GM21447 (cell line): ENCODE data around the gene NCAPH2.

ENCODE experiments used
- ATAC-seq: cut with Tn5 transposase; IDR thresholded peaks from one replicate; pipeline ENCODE4 v1.9.1; 2021; ENCODE audit not compliant: unreplicated experiment

The NCAPH2 gene

DNA sequence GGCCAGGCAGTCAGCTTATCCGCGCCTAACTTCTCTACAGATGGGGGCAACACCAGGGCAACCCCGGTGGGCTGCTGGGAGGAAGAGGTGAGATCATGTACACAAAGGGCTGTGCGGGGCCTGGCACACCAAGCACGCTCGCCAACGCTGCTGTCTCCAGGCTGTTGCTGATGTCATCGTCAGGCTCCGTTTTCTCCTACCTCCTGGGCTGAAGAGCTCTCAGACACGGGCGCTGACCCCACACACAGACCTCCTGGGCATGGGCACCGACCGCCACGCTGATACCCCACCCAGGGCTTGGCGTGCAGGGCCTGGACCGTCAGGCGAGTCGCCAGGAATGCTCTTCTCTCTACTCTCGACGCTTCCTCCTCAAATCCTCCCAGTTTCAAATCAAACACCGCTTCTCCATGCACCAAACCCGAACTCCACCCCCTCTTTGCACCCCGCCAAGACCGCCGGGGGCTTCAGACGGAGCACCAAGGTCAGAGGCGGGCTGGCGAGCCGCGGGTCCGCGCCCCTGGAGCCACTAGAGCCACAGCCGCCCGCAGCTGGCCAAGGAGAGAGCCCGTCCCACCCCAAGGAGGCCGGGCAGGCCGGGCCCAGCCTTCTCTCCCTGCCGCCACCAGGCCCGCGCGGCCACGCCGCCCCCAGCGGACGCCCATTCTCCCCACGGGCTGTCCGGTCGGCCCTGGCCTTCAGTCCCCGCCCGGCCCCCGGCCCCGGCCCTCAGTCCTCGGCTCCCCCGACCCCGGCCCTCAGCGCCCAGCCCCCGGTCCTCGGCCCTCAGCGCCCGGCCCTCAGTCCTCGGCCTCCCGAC is 34.0 kb upstream of the NCAPH2 start:
- ATAC-seq, result no peak

DNA sequence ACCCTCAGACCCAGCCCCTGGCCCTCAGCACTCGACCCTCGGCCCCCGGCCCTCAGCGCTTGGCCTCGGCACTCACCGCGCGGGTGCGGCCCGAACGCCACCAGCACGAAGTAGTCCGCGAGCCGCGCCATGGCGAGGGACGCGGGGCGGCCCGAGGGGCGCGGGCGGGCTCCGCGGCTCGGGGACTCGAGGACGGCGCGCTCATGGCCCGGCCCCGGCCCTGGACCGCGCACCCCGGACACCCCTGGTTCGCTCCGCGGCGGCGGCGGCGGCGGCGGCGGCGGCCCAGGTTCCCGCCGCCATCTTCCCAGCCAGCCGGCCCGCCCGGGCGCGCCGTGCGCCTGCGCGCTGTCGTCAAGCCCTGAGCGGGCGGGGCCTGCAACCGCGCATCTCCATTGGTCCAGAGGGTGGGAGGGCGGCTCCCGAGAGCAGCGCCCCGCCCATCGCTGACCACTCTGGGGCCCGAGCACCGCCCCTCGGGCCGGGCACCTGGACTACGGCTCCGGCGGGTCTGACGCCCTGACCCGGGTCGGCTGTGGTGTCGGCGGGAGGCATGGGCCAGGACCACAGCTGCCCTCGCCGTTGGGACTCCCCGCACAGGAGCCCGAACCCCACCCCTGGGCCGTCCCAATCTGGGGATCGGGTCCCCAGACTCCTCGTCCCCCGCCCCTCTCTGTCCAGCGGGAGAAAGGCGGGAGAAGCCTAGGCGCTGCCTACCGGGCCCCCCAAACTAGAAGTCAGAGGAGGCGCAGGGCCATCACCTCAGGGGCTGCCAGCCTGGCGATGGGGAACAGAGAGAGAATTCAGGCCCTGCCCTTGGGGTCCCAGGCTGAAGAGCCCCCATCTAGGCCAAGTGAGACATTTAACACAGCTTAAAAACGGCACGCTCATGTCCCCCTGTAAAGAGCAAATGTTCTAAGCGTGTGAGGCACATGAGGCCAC is 33.0 kb upstream of the NCAPH2 start, which contains the start of gene SBF1:
Gene SBF1 (minus strand): TSS at position 326 of the 942 bp plus-strand sequence. CDS start 195 bp downstream, at position 131.
- ATAC-seq, result peak; percentile 50

DNA sequence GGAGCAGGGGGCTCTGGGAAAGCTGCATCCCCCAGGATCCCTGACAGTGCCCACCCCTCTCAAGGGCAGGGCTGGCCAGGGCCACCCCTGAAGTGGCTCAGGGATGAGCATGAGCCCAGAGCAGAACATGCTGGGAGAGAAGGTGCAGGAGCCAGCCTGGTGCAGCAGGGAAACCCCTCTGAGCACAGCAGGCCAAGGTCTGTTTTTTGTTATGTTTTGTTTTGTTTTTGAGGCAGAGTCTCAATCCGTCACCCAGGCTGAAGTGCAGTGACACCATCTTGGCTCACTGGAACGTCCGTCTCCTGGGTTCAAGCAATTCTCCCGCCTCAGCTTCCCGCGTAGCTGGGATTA is 32.4 kb upstream of the NCAPH2 start:
- ATAC-seq, result no peak

DNA sequence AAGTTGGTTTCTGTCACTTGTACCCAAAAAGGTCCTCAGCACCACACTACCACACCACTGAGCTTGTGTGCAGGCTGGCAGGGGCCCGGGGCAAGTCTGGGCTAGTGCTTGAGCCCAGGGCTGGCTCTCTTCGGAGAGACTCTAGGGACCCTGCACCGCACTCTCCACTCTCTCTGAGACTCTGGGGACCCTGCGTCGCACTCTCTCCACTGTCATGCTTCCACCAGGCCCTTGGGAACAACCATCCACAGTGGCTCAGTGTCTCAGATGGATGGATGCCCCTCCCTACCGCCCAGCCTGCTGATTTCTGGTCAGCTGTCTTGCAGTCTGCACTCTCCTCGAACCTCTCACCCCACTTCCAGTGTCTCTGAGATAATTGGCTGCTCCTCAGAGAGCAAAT is 31.2 kb upstream of the NCAPH2 start:
- no peak for ATAC-seq

DNA sequence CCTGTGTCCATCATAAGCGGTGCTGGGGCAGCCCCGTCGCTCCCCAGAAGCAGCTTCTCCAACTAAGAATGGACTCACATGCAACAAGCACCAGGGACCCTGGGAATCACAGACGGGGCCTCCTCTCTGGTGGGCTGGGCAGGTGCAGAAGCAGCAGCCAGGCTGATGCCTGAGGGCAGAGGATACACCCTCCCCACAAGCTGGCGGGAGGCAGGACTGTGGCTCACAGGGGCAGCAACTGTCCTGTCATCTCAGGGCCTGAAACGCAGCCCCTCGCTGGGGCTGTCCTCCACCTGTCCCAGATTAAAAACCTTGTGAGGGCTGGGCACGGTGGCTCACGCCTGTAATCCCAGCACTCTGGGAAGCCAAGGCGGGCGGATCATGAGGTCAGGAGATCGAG is 30.1 kb upstream of the NCAPH2 start:
- ATAC-seq, result no peak

DNA sequence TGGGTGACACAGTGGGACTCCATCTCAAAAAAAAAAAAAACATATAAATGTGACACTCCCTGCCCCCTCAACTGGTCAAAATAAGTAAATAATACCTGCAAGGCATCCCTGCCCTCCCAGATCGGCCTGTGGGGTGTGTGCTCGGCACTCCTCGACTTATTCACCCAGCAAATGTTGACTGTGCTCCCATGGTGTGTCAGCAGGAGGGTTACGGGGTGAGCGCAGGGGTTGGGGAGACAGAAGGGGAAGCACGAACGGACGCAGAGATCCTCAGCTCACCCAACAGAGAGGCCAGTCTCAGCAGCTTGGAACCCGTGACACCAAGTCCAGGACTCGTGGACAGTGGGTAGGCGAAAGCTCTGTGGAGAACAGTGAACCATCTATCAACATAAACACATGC is 28.3 kb upstream of the NCAPH2 start:
- ATAC-seq, result no peak

DNA sequence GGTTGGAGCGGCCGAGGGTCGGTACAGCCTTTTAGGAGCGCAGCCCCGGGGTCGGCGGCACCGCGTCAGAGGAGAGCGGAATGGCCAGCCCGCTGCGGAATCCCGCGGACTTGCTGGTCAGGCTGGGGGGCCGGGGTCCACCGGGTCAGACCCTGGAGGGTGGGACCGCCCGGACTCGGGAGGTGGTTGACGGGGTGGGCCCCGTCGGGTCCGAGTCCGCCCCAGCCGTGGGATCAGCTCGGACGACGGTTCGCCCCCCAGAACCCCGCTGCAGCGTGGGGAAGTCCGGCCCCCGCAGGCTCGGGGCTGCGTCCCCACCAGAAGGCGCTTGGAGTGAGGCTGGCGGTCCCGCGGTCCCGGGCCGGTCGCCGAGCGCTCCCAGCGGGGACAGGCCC is 27.0 kb upstream of the NCAPH2 start:
- no peak for ATAC-seq

DNA sequence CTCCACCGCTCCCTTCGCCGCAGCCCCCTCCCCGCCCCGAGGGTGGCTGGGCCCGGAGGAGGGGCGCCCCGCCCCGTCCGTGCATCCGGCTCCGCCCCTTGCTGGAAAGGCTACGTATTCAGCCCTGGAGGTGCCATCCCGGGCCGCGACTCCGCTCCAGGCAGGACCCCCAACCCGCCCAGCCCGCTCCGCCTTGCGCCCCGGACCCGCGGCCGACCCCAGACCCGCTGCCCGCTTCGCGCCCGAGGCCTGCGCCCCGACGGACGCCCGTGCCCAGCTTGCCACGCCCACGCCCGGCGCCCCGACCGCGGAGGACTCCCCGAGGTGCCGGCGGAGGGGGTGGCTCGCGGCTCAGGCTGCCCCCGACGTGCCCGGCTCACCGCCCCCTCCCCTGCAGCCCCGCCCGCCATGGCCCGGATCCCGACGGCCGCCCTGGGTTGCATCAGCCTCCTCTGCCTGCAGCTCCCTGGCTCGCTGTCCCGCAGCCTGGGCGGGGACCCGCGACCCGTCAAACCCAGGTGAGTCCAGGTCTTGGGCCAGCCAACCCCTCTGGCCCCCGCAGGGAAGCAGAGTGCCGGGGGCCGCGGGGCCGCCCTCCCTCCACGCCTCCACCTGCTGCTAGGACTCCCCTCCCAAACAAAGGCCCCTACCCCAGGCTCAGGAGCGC is 26.5 kb upstream of the NCAPH2 start, which contains the start of gene ADM2:
Gene ADM2 (plus strand): TSS at position 104 of the 667 bp plus-strand sequence. CDS start 305 bp downstream, at position 409.
- ATAC-seq, result no peak

DNA sequence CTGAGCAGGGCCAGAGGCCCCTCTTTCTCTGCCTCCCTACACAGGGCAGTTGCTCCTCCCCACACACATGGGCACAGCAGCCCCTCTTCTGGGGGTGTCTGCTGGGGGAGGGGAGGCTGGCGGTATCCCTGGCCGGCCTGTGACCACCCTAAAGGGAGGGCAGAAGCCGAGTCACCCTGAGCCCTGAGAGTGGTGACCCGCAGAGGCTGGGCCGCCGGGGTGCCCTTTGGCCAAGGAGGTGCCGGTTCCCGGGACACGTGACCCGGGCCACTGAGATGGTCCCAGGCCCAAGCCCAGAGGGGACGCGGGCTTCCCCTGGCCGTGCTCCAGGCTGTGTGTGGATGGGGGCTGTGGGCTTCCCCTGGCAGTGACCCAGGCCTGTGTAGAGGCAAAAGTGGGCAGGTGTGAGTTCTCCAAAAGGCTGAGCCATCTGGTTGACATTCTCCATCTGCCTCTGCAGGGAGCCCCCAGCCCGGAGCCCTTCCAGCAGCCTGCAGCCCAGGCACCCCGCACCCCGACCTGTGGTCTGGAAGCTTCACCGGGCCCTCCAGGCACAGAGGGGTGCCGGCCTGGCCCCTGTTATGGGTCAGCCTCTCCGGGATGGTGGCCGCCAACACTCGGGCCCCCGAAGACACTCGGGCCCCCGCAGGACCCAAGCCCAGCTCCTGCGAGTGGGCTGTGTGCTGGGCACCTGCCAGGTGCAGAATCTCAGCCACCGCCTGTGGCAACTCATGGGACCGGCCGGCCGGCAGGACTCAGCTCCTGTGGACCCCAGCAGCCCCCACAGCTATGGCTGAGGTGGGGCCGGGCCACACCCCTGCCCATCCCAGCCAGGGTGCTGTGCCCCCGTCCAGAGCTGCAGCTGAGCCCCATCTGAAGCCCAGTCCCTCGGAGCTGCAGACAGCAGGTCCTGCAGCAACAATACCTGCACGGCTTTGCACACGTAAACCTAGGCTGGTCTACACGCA is 25.6 kb upstream of the NCAPH2 start:
- ATAC-seq, result no peak

DNA sequence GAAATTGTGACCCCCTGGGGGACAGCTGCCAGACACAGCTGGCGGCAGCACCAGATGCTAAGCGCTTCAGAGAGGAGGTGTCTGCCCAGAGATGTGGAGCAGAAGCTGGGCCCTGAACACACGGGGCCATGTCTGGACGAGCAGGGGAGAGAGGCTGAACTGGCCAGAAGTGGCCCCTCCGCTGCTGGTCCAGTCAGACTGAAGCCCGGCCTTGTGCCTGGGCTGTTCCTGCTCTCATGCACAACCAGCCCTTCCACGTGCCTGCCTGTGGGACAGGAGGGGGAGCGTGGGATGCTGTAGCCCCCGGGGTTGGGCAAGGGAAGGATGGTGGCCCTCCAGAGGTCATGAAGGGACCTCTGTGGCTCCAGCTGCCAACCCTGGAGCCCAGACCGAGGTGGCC is 24.9 kb upstream of the NCAPH2 start:
- no peak for ATAC-seq

DNA sequence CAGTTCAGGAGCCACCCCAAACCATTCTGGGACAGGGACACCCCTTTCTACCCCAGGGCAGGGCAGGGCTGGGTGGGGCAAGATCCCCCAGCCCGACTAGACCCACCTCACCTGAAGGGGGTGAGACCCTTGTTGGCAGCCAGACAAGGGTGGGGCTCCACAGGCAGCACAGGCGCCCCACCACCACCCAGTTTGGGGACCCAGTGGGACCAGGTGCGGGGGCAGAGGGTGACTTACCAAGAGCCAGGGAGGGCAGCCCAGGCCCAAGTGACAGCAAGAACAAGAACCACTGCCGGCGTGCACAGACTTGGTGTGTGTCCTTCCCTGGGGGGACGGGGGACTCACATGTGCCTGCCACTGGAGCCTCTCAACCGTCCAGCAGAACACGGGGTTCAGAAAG is 24.5 kb upstream of the NCAPH2 start:
- no peak for ATAC-seq

DNA sequence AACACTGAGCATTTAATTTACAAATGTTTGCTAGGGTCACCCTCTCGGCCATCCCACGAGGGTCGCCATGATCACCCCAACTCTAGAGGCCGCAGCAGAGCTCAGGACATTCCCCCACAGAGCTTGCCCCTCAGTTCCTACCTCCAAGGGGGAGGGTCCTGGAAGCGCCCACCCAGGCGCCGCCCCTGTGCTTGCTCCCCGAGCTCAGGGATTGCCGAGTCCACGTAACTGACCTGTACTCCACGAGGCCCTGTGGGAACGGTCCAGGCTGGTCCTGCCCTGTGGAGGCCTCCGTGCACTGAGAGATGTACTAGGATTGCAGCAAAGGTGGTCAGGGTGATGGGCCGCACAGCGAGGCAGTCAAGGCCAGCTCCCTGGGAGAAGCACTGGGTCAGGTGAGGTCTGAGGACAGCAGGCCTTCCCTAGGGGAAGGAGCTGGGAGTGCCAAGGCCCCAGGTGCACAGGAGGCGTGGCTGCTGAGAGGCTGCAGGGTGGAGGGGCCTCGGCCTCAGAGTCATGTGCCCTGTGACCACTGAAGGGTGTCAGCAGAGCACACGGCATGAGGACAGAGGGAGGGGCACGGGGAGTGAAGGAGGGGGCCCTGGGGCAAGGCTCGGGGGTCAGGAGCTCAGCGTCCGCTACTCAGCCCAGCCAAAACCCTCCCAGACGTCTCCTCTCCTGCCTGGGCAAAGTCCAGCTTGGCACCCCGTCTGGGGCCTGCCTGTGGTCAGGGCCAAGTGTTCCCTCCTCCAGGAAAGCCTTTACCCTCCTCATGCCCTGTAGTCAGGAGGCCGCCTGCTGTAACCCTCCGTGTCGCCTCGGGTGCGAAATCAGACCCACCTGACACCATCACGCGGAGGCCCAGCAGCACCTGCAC is 23.8 kb upstream of the NCAPH2 start:
- ATAC-seq, result no peak

DNA sequence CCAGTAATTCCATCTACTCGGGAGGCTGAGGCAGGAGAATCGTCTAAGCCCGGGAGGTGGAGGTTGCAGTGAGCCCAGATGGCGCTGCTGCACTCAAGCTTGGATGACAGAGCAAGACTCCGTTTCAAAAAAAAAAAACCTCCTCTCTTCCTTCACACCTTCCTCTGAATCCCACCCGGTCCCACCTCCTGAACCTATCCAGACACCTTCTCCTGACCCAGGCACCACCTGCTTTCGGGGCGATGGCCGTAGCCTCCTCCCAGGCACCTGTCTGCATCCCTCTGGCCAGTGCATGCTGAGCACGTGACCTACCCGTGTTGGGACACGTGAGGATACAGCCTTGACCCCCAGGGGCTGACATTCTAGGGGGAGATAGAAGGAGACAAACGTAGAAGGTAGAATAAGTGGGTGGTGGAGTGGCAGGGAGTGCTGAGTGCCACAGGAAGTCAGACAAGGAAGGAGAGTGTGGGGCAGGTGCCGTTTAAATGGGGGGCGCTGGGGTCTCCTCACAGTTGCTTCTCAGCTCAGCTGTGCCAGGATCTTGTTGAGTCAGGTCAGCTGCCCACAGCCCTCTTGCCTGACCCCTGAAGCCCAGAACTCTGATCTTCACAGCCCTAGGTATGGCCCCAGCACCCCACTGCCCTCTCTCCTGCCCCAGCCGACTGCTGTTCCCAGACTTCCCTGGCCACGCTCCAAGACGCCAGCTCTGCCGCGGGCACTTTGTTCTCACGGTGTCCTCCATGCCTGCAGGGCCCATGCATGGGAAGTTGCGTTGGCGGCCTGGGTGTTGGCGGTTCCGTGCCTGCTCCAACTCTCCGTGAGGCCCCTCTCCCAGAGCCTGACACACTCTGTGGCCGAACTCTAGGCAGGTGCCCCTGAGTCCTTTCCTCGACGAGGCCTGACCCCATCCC is 22.5 kb upstream of the NCAPH2 start:
- no peak for ATAC-seq

DNA sequence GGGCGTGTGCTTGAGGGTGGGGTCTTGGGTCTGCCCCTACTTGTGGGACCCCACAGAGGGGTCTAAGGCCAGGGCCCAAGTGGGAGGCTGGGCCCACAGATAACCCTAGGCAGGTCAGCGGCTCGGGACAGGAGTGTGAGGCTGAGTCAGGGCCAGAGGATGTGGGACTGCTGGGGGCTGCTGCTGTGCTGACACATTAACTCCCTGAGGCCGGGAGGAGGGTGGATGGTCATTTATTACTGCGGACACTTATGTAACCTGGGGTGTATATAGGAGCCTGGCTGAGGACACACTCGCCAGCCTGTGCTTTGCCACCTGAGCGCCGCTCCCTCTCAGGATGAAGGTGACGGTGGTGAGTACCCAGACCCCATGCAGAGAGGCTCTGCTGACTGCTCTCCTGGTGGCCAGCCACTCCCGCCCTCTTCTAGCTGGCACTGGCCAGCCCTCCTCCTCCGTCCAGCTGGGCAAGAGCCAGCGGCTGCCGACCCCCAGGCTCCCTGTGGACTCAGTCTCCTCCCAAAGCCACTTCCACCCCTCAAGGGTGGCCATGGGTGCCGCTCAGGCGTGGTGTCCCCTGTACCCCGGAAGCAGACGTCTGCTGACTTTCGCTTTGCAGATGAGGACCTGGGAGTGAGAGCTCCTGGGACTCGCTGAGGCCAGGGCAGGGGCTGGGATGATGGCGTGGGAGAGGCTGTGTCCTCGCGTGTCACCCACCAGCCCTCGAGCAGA is 21.3 kb upstream of the NCAPH2 start, which contains the start of gene MIOX:
Gene MIOX (plus strand): TSS at position 299 of the 729 bp plus-strand sequence. CDS start 39 bp downstream, at position 338.
- no peak for ATAC-seq

DNA sequence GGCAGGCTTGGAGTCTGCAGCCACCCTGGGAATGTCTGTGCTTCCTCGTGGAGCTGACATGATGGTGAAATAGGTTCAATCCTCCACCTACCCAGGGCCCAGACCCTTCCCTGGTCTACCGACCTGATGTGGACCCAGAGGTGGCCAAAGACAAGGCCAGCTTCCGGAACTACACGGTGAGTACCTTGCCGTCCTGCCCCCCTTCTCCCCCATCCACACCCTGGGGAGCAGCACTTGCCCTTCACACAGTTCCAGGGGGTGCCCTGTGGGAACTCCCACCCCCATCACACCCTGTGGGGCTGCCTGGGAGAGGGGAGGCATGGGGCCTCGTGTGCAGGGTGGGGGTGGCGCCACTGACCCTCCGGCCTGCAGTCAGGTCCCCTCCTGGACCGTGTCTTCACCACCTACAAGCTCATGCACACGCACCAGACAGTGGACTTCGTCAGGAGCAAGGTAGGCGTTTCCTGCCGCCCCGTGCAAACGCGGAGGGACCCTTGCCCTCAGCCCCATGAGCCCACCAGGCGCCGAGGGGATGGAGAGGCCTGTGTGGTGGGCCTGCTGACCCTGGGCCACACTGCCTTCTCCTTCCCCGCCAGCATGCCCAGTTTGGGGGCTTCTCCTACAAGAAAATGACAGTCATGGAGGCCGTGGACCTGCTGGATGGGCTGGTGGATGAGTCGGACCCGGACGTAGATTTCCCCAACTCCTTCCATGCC is 20.6 kb upstream of the NCAPH2 start:
- ATAC-seq, result no peak

DNA sequence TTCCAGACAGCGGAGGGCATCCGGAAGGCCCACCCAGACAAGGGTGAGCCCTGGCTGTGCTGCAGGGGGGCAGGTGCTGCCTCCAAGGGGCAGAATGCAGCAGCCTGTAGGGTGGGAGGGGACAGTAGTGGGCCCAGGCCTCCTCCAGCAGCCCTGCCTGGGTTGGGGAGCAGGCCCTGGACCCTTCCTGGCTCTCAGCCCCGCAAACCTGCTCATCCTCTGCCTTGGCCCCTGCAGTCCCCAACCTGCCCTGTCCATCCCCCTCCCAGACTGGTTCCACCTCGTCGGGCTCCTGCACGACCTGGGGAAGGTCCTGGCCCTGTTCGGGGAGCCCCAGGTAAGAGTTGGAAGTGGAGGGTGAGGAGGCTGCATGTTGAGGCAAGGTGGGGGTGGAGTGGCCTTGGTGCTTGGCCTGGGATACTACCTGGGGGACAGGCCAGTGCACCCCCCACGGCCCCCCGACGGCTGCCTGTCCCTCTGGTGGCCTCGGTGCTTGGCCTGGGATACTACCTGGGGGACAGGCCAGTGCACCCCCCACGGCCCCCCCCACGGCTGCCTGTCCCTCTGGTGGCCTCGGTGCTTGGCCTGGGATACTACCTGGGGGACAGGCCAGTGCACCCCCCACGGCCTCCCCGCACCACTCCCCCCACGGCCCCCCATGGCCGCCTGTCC is 19.9 kb upstream of the NCAPH2 start:
- ATAC-seq, result no peak
